GM19043 (cell line): ENCODE results near the gene LIMD2.

Experiments
- ATAC-seq: cut with Tn5 transposase; IDR thresholded peaks from one replicate; pipeline ENCODE4 v1.9.1; 2021; ENCODE audit warnings: low read depth; ENCODE audit not compliant: unreplicated experiment

LIMD2 gene

DNA sequence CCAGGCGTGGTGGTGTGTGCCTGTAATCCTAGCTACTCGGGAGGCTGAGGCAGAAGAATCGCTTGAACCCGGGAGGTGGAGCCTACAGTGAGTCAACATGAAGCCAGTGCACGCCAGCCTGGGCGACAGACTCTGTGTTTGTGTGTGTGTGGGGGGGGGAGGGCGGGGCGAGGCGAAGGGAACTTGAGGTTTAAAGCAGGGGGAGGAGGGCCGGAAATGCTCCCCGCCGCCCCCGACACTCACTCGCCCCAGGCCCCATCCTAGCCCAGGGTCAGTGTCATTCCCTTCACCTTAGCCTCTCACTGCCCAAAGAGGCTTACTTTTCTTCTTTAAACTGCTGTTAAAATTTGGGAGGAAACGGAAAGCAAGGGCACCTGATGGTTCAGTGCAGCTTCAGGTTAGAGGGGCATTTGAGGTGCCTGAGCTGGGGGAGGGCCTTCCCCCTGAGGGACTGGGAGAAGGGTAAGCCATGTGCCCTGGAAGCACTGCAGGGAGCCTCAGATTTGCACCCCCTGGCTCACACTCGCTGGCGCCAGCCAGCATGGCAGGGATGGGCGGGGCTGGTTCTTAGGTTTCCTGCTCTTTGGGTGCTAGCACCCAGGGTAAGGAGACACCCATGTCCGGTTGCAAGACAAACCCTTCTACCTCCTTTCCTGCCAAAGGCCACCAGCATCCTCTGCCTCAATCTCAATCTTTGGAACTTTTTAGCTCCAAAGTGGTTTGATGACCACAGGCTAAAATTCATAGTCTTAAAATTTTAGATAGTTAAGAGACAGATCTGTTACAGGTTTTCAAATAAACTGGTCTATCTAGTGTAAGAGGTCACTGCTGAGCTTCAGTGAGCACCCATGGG, 2.2 kb upstream of the LIMD2 start:
- ATAC-seq: no peak

DNA sequence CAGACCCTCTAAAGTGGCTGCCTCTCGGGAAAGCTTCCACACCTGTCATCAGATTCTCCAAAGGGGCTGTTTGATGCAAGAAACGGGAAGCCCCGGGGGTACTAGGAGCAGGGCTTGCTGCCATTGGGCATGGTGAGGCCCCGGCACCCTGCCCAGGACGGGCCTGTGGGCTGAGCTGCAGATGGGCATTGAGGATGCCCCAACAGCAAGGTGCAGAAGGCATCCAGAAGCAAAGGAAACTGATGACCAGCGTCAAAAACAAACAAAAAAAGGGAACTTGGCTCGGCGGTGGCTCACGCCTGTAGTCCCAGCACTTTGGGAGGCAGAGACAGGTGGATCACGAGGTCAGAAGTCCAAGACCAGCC, 1.5 kb upstream of the LIMD2 start:
- ATAC-seq: no peak

DNA sequence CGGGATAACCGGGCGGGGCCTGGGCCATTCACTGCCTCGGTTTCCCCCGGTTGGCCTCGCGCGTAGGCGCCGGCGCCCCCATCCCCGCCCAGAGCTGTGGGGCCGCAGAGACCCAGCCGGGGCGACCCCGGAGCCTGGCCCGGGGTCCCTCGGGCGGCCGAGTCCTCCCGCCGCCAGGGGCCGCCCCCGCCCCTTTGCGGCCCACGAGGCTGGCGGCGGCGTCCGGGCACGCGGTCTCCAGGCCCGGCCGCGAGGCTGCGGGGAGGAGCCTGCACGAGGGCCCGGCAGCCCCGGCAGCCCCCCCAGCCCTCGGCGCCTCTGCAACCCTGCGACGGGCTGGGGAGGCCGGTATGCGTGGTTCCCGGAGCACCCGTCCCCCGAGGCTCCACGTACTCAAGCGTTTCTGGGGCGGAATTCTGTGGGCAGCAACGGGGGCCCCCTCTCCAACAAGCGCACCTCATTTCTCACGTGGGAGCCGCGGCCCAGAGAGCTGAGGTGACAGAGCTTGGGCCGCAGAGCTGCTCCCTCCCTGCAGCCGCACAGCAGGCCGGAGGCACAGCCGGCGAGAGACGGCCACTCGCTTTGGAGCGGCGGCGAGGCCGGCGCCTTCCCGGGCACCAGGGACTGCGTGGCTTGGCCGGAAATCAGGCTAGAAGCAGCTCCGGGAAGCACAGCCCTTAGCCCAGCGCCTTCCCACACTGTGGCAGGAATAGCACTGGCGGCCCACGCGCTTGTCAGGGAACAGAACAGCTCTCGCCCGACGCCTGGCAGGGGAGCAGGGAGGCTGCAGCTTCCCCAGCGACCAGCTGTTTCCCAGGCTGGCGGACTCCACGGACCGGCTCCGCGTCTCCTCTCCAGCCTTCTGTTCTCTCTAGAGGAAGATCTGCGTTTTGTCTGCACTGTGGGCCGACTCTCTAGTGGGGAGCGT, 867 bp upstream of the LIMD2 start:
- ATAC-seq: no peak

DNA sequence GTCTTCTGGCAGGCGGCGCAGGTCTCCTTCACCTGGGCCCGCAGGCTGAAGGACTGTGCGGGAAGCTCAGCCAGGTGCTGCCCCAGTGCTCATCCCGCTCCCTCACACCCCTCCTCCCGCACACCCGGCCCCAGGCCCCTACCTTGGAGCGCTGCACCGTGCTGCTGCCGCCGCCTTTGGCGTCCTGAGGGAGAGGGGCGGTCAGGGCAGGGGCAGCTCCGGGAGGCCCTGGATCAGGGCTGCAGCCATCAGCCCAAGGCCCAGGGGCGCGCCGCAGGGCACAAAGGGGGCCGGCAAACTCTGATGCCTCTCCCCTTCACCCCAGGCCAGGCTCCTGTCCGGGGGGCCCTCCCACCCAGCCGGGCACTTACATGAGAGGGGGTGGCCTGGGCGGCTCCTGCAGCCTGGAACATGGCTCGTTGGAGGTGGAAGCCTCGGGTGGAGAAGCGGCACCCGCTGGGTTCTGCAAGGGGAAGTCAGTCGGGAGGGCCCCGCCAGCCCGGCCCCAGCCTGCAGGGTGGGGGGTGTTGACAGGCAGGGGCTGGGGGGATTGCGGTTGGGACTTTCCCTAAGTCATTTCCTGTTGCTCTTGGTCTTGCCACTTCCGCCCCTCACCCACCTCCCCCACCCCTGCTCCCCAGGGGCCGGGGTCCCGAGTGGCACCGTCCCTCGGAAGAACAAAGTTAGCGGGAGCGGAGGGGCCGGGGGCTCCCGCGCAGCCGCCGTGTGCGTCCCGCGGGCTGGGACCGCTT, 863 bp downstream of the LIMD2 start:
- ATAC-seq: no peak

DNA sequence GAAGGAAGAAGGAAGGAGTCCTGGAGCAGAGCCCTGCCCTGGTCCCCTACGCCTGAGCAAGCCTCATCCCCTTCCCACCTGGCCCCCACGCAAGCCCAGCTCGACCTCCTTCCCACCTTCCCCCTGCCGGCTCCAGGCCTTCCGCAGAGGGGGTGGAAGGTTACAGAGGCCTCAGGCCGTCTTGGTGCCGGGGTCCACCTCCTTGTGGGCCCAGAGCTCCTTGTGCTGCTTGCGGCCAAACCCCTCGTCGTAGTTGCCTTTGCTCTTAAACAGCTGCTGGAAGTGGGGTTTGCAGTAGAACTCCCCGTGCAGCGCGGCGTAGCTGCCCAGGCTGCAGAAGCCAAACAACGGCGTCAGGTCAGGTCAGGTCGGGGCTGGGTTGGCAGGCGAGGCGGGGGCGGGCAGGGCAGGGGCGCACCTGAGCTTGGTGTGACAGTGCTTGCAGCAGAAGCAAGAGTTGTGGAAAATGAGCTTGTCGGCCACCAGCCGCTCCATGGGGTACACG, 1.5 kb downstream of the LIMD2 start:
- no peak for ATAC-seq

DNA sequence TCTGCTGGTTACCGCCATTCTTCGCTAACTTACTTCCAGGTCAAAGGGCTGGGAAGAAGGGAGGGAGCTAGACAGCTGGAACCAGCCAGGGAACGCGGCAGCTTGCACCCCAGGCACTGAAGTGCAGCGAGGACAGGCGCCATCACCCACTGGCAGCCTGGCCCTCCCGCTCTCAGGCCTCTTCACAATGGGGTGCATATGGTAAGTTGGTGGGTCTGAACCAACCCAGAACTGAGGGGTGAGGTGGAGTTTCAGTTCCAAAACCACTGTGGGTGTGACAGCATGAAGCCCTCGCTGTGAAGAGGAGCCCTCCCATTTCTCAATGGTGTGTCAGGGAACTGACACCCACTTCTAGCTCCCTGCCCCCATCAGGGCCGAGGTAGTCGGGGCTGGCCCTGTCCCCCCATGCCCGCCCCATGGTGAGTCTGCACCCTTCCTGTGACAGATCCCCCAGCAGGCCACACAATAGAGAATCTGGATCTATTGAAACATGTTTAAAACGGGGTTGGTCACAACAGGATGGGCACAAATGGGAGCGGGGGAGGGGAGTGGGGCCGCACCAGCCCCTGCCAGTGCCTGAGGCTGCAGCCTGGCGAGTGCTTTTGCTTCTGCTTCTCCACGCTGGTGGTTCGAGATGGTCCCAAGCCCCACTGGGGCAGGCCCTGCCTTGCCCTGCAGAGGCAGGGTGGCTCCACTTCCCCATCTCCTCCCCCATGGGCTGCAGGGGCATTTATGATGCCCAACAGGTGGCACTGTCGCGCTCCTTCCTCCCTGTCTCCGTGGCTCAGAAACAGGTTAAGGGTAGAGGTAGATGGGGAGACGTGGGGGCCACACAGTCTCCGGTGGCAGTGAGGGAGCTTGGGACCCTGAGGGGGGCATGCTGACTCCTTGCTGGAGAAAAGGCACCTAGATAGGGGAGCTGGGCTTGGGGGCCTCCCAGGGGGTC, 2.3 kb downstream of the LIMD2 start:
- ATAC-seq: peak; percentile 28

DNA sequence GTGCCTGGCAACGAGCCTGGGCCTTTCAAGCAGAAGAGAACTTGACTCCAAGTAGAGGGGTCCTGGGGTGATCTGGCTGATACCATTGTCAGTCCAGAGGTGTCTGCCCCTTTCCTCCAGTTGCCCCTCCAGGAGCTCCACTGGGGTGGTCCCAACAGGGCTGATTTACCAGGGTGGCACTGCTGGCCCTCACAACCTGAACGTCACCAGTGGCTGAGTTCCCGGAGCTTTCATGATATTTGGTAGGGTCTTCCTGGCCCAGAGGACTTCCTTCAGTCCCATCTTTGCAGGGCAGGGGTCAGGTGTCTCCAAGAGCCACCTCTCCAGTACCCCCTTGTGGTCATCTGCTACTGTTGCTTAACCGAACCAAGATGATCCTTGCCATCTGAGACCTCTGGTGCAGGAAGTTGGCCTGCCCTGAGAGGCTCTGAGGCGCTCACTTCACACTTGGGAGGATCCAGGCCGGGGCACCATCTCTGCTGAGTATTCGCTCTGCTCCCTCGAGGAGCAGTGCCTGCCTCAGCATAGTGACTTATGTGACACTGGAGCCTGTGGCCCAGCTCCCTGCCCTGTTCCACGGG, 3.5 kb downstream of the LIMD2 start:
- ATAC-seq: no peak

DNA sequence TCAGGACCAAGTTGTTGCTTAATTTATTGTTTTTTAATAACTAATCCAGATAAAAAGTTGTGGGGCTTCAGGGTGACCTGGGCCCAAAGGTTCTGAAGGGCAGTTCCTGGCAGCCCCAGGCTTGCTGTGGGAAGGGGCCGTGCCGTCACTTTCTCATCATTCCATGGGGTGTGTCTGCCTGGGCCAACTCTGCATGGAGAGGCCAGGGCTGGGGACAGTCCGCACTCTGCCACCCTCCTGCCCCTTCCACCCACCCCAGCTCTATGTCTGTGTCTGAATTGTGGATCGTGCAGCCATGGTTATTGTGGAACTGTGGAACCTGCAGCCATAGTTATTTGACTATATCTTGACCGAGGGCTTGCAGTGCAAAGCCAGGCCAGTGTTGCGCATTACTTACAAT, 4.0 kb downstream of the LIMD2 start:
- ATAC-seq: no peak

DNA sequence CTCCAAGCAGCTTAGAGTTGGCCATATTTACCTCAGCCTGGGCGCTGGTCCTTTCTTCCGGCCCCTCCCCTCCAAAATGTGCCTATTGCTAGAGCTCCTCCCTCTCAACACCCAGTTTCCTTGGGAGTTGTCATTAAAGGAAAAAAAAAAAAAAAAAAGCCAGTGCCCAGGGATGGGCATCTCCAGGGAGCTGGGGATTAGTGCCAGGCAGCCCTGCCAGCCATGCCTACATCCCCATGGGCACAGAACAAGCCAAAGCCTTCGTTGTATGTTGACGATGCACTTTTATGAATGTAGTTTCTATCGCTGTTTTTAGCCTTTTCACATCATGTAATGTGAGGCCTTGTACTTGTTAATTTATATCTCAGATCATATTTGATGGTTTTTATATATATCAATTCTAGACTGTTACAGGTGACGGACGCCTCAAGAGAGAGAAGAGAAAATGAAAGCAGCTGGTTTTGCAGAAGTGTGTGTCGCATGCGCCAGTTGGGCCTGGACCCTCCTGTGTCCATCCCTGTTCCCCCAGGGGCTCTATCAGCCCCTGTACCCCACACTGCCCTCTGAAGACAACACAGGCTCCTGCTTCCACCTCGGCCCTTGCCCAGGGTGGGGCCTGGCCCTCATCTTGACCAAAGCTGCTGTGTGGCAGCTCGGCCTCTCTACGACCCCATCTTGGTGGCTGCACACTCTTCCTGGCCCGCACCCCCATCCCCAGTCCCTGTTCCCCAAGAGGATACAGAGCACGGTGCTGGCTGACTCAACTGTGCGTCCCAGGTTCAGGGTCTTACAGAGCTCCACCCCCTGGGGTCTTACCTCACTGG, 4.8 kb downstream of the LIMD2 start:
- no peak for ATAC-seq

DNA sequence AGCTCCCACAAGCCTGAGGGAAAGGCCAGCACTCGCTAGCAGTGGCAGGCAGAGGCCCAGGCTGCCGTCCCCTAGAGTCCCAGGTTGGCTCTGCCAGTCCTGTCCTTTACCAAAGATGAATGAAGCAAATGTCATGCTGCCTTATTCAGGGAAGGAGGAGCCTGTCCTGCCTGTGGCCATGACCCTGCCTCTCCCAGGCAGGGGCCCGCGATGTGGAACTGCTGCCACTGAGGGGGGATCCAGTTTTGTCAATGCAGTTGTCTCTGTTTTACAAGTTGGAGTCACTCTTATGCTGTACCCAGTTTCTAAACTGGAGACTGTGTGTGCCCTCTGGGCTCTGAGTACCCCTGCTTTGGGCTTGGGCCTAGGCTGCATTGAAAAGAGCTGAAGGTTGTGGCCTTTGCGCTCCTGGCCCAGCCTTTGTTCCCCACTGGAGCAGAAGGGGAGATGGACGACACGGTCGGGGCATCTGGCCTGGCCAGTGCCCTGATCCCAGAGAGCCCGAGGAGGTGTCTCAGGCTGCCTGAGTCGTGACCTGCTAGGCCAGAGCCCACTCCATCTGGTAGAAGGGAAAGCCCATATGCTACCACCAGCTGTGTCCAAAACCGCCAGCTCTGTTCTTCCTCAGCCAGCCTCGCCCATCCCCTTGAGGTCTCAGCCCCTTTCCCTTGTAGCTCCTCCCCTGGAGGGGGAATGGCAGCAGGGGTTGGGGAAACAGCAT, 5.5 kb downstream of the LIMD2 start:
- ATAC-seq: no peak

DNA sequence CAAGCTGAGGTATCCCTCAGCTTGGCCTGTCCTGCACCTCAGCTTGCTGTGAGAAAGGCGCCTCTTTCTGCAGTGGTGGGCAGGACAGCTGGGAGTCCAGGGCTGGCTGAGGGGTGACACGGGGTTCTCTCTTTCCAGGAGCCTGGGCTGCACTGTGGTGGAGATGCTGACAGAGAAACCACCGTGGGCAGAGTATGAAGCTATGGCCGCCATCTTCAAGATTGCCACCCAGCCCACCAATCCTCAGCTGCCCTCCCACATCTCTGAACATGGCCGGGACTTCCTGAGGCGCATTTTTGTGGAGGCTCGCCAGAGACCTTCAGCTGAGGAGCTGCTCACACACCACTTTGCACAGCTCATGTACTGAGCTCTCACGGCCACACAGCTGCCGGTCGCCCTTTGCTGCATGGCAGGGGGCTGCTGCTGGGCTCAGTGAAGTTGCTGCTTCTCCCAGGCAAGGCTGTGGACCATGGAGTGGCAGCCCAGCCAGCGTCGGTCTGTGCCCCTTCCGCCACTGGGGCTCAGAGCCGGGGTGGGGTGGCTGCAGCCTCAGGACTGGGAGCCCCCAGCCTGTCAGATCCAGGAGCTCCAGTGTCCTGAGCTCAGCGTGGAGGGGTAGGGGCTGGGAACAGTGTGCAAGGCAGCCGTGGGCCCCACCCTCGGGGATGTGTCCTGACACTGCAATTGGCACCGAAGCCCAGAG, 6.4 kb downstream of the LIMD2 start:
- no peak for ATAC-seq

DNA sequence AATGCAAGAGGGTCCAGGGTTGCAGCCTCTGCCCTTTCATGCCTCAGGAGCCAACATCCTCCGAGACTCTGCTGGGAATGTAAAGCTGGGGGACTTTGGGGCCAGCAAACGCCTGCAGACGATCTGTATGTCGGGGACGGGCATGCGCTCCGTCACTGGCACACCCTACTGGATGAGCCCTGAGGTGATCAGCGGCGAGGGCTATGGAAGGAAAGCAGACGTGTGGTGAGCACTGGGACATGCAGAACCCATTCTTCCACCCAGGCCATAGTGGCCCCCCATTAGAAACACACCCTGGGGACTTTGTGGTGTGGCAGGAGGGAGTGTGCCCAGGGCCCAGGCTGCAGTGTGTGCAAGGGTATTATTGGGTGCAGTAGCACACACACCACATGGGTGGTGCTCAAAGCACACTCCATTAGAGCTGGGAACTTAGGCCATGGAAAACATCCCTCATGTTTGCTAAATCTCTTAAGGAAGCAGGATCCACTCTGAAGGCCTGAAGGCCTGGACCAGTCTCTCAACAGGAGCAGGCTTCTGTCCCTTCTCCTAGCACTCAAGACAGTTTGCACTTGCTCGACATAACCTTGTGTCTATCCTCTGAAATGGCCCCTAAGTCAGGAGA, 7.6 kb downstream of the LIMD2 start:
- ATAC-seq: no peak

DNA sequence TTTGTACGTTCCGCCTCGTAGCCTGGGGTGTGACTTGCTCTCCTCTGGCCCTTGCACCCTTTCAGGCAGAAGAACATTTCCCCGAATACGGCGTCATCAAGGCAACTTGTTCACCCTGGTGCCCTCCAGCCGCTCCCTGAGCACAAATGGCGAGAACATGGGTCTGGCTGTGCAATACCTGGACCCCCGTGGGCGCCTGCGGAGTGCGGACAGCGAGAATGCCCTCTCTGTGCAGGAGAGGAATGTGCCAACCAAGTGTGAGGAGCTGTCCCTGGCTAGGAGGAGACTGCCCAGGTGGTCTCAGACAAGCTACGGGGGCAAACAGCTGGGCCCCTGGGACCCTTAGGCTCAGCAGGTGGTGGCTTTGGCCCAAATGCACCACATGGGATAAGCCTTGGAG, 10.4 kb downstream of the LIMD2 start:
- ATAC-seq: no peak

DNA sequence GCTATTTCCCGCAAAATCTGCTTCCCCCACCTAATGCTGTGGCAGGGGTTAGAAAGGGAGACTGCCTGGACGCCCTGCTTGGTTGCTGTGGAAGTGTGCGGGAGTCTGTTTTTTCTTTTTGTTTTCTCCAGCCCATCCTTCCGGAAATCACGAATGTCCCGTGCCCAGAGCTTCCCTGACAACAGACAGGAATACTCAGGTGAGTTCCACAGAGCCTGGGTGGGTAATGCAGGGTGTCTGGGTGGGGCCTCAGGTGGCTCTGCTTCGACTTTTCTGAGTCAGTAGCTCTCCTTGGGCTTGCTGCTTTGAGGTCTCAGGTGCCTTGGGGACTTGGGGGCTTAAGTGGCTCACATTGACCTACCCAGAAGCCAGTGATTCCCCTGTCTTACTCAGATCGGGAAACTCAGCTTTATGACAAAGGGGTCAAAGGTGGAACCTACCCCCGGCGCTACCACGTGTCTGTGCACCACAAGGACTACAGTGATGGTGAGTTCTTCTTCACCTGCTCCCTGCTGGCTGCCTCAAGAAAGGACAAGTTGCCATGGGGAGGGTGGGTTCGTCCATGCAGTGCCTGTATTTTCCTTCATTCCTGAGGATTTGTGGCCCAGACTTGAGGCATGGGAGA, 11.4 kb downstream of the LIMD2 start:
- no peak for ATAC-seq

DNA sequence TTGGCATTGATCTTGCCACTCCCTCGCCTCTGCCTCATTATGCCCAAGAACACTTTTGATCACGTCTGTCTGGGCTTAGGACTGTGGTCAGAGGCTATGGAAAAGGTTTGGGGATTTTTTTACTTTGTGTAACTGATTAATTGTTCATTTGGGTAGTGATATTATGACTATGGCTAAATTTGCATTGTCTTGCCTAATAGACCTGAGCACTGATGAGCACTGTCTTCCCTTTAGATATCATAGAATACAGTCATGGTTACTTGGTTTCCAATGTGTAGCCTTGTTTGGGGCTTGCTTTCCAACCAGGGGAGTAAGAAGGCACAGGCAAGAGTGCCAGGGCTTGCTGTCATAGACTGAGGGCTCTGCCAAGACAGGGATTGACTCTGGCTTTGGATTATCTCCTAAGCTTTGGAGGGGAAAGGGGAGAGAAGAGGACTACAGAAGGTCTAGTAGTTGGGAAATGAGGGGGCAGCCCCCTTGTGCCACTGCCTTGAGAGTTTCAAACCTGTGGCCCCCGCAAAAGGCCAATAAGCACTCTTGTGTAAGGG, 13.7 kb downstream of the LIMD2 start:
- ATAC-seq: no peak

DNA sequence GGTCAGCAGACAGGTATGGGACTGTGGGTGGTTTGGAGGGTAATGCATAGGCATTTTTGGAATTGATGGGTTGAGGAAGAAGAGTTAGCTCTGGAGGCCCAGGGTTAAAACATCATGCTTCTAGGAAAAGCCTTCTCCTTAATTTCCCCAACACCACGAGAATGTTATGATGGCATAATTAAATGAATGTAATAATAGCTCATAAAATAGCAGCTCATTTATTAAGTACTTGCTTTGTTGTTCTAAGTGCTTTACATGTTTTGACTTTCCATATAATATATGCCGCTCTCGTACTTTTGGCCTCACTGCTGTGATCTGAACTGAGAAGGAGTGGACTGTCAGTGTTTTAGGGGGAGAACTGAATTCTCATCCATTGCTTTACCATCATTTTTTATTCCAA, 14.3 kb downstream of the LIMD2 start:
- no peak for ATAC-seq
